Neural progenitor cell (in vitro differentiated cells): ENCODE measurements around the gene CFL2.

ENCODE experiments used
- CTCF ChIP-seq: fragments of 200-600 bp; sonication (generic); IDR thresholded peaks from 2 replicates; pipeline ENCODE4 v1.5.1; 2017; ENCODE audit warnings: antibody characterized with exemption, mild to moderate bottlenecking
- EZH2phosphoT487 ChIP-seq: fragments of 200-600 bp; sonication (generic); IDR thresholded peaks from 2 replicates; pipeline ENCODE4 v1.6.1; 2017; ENCODE audit warnings: antibody characterized with exemption

GRCh38 chr14:34714320-34715126, at the start of gene CFL2:
- no peak for TF ChIP-seq CTCF
- TF ChIP-seq EZH2phosphoT487, result no peak
